IgD-negative memory B cell (primary cell): ENCODE measurements around the gene TRIM14. TPM values are rescaled to one million over a fixed set of nuclear protein-coding genes. Genes with fewer than 3 reads are reported as not detected.
"Not testable (repeated sequence)": the region's sequence is repeated elsewhere in the genome, so short reads cannot be mapped to it uniquely, and the experiment has no call there.

Experiments used
- H3K27ac Mint-ChIP-seq, 3 donors: one replicate each; pipeline ENCODE4 v1.8.0; 2020 to 2022; ENCODE audit warnings: mild to moderate bottlenecking in 3 of 3, mixed read lengths in 3 of 3, moderate library complexity in 1 of 3
- H3K27me3 Mint-ChIP-seq: one replicate; pipeline ENCODE4 v1.8.0; 2021; ENCODE audit warnings: mixed read lengths
- H3K36me3 Mint-ChIP-seq: one replicate; pipeline ENCODE4 v1.8.0; 2020; ENCODE audit warnings: mild to moderate bottlenecking, mixed read lengths
- H3K4me1 Mint-ChIP-seq, 3 donors: one replicate each; pipeline ENCODE4 v1.8.0; 2020 to 2022; ENCODE audit warnings: mixed read lengths in 3 of 3, mild to moderate bottlenecking in 1 of 3
- H3K4me3 Mint-ChIP-seq, 4 donors: one replicate each; pipeline ENCODE4 v1.8.0; 2020 to 2022; ENCODE audit warnings: mild to moderate bottlenecking in 4 of 4, mixed read lengths in 4 of 4, moderate library complexity in 3 of 4
- H3K9me3 Mint-ChIP-seq, 3 donors: one replicate each; pipeline ENCODE4 v1.8.0; 2020 to 2021; ENCODE audit warnings: mixed read lengths in 3 of 3, mild to moderate bottlenecking in 1 of 3
- polyA plus RNA-seq: library from polyadenylated mRNA; unstranded; fragments of 300-500 nt; fragmentation: Illumina TruSeq; gene quantifications from one replicate; pipeline ENCODE4 v1.2.3, GENCODE V29; 2021

Gene TRIM14
- polyA plus RNA-seq, 1 donor from 2014 or later: 43.0 TPM

- no peak overlapping the region for H3K4me3 Mint-ChIP-seq
- H3K27ac Mint-ChIP-seq: peak overlapping the region in 1 of 3 donors; percentile 39
- no peaks in the 10 kb centered on the region for H3K9me3 Mint-ChIP-seq
- H3K4me1 Mint-ChIP-seq: peaks cover 0 to 5% (median 0%) of the 10 kb centered on the region in 3 donors
- peaks cover 12% of the 10 kb centered on the region for H3K36me3 Mint-ChIP-seq
- no peaks in the 10 kb centered on the region for H3K27me3 Mint-ChIP-seq
These were observed 98.4 kb downstream of the TRIM14 start for GRCh38 chr9:98020476-98021145.

GRCh38 chr9:98019869-98020268 is 99.2 kb downstream of the TRIM14 start:
- not testable (repeated sequence) for H3K9me3 Mint-ChIP-seq, H3K27me3 Mint-ChIP-seq, H3K4me3 Mint-ChIP-seq, H3K4me1 Mint-ChIP-seq
- peaks cover 12% of the 10 kb centered on the region for H3K36me3 Mint-ChIP-seq
- H3K27ac Mint-ChIP-seq: peak overlapping the region in 1 of 3 donors; percentile 39

Other genes starting within 250 kb of the TRIM14 start
- 14.0 TPM for gene TRMO, start 196.7 kb downstream of the TRIM14 start, polyA plus RNA-seq
- 0.44 TPM for gene HEMGN, start 181.1 kb downstream of the TRIM14 start, polyA plus RNA-seq
- gene ANP32B, start 135.9 kb downstream of the TRIM14 start, polyA plus RNA-seq: 87.0 TPM
- gene NANS, start 62.5 kb downstream of the TRIM14 start, polyA plus RNA-seq: 26.9 TPM
- 4.2 TPM for gene CORO2A, start 73.4 kb upstream of the TRIM14 start, polyA plus RNA-seq
- gene TBC1D2, start 136.4 kb upstream of the TRIM14 start, polyA plus RNA-seq: 5.3 TPM